Measurements from ENCODE around the gene DGKD. TPM values are rescaled to one million over a fixed set of nuclear protein-coding genes. Genes with fewer than 3 reads are reported as not detected.
"Not testable (repeated sequence)": the region's sequence is repeated elsewhere in the genome, so short reads cannot be mapped to it uniquely, and the experiment has no call there.

DGKD gene
- 68.6 and 75.6 TPM in 2 replicates for total RNA-seq

- intact Hi-C loops (cut with micrococcal nuclease) = loop anchor here (1.0 to 5.0 kb wide), 3 partner anchors 23 to 89 kb away; no protein-coding TSS in a partner anchor
Measured at GRCh38 chr2:233353769-233354499, at the start of gene DGKD. Gene DGKD (plus strand): TSS chr2:233354494. CDS start chr2:233354519, 25 bp downstream.

GRCh38 chr2:233307565-233307964 lies 46.7 kb upstream of the DGKD start, which contains the start of gene SAG:
Gene SAG (plus strand): TSS chr2:233307816. CDS start chr2:233309190, 1,374 bp downstream.
- intact Hi-C loops (cut with micrococcal nuclease) = no loop called here

- intact Hi-C loops (cut with micrococcal nuclease) = no loop called here
Measured at GRCh38 chr2:233311241-233311926, 42.9 kb upstream of the DGKD start.

- intact Hi-C loops (cut with micrococcal nuclease) = no loop called here
Measured at GRCh38 chr2:233312874-233313273, 41.4 kb upstream of the DGKD start.

- intact Hi-C loops (cut with micrococcal nuclease) = no loop called here
Measured at GRCh38 chr2:233314180-233314925, 39.9 kb upstream of the DGKD start.

- intact Hi-C loops (cut with micrococcal nuclease) = no loop called here
Measured at GRCh38 chr2:233317196-233317943, 36.9 kb upstream of the DGKD start.

- intact Hi-C loops (cut with micrococcal nuclease) = no loop called here
Measured at GRCh38 chr2:233319256-233319655, 35.0 kb upstream of the DGKD start.

GRCh38 chr2:233320470-233320869 lies 33.8 kb upstream of the DGKD start:
- intact Hi-C loops (cut with micrococcal nuclease) = no loop called here

GRCh38 chr2:233321166-233321565 lies 33.1 kb upstream of the DGKD start:
- intact Hi-C loops (cut with micrococcal nuclease) = no loop called here

- intact Hi-C loops (cut with micrococcal nuclease) = no loop called here
Measured at GRCh38 chr2:233323851-233324250, 30.4 kb upstream of the DGKD start.

- intact Hi-C loops (cut with micrococcal nuclease) = no loop called here
Measured at GRCh38 chr2:233325256-233325655, 29.0 kb upstream of the DGKD start.

- intact Hi-C loops (cut with micrococcal nuclease) = no loop called here
Measured at GRCh38 chr2:233325814-233326213, 28.5 kb upstream of the DGKD start.

- intact Hi-C loops (cut with micrococcal nuclease) = no loop called here
Measured at GRCh38 chr2:233326500-233326899, 27.8 kb upstream of the DGKD start.

GRCh38 chr2:233328922-233329321 lies 25.4 kb upstream of the DGKD start:
- intact Hi-C loops (cut with micrococcal nuclease) = no loop called here

GRCh38 chr2:233329489-233330135 lies 24.7 kb upstream of the DGKD start:
- intact Hi-C loops (cut with micrococcal nuclease) = loop anchor here (2.0 to 5.0 kb wide), 2 partner anchors 25 to 247 kb away; partner anchors contain the start of gene DGKD

GRCh38 chr2:233331536-233331935 lies 22.8 kb upstream of the DGKD start:
- intact Hi-C loops (cut with micrococcal nuclease) = loop anchor here (1.0 to 5.0 kb wide), 3 partner anchors 23 to 249 kb away; partner anchors contain the start of gene DGKD

- intact Hi-C loops (cut with micrococcal nuclease) = loop anchor here (1.0 to 5.0 kb wide), 2 partner anchors 64 to 250 kb away; no protein-coding TSS in a partner anchor
Measured at GRCh38 chr2:233332125-233332524, 22.2 kb upstream of the DGKD start.

GRCh38 chr2:233334915-233335314 lies 19.4 kb upstream of the DGKD start:
- intact Hi-C loops (cut with micrococcal nuclease) = loop anchor here (5.0 kb wide), 1 partner anchor 253 kb away; no protein-coding TSS in a partner anchor

GRCh38 chr2:233336091-233336490 lies 18.2 kb upstream of the DGKD start:
- intact Hi-C loops (cut with micrococcal nuclease) = not testable (repeated sequence)

GRCh38 chr2:233336541-233336940 lies 17.8 kb upstream of the DGKD start:
- intact Hi-C loops (cut with micrococcal nuclease) = no loop called here

Measured in T-helper 2 cell treated with Interferon-gamma antibody and Interleukin-4, amounts not matched to agents 100 ng/mL and 5 ng/mL, for 36 hours (primary cell).